NCI-H1092 treated with DMSO at 0.1 percent for 48 hours (cell line): Measurements from ENCODE around the gene EEF1A2.
A peak's percentile ranks its signal among the peaks of the same experiment; 100 is the strongest.

ENCODE experiments used
- DNase-seq: peaks from one replicate; lab custom pipeline; 2025; lab: John Stamatoyannopoulos, UW

The EEF1A2 gene

DNA sequence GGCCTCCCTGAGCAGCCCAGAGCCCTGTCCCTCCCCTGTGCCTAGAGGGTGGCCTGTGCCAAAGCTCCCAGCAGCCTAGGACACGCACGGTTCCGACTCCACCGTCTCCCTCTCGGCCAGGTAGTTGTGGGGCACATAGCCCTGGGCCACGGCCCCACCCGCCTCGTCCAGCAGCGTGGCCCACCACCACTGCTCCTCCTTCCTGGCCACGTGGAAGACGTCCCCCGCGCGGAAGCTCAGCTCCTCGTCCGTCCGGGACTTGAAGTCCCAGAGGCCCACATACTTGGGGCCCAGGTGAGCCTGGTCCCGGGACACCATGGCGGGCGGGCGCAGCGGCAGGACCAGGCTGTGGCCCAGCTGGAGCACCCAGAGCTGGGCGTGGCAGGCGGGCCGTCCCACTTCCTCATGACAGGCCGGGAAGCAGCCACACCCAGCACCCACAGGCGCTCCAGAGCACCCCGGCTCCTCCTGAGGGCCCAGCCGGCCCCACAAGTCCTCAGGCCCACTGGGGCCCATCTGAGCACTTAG lies 38.2 kb upstream of the EEF1A2 start, which contains the start of gene PTK6:
Gene PTK6, minus strand, starts transcription at position 380 of the 528 bp plus-strand sequence. Its CDS starts 62 bp downstream, at position 318.
- DNase-seq, result no peak

DNA sequence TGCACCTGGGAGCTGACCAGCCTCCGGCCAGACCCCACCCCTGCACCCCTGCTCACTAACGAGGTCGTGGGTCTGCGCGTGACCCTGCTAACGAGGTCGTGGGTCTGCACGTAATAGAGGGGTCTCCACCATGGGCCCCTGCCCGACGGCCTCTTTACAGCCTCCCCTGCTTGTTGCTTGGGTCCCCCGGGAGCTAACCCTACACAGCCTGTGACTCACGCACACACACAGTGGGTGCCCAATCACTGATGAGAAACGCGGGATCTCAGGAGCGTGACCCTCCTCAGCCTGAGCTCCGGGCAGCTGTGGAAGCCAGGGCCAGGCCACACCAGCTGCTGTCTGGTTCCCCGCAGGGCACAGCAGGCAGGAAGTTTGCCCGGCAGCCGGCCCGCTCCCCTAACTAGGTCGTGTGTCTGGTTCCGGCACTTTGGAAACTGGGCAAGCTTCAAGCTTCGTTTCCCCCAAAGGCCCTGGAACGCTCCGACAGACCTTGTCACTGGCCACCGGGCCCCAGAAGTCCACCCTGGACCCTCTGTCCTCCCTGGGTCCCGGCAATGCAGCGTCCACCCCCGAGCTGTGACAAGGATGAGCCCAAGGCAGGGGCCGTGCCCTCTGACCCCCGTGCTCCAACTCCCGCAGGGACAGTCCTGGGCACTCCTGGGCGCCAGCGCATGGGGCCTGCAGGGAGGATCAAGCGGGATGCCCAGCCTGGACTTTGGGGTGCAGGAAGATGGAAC lies 37.5 kb upstream of the EEF1A2 start:
- DNase-seq, result no peak

DNA sequence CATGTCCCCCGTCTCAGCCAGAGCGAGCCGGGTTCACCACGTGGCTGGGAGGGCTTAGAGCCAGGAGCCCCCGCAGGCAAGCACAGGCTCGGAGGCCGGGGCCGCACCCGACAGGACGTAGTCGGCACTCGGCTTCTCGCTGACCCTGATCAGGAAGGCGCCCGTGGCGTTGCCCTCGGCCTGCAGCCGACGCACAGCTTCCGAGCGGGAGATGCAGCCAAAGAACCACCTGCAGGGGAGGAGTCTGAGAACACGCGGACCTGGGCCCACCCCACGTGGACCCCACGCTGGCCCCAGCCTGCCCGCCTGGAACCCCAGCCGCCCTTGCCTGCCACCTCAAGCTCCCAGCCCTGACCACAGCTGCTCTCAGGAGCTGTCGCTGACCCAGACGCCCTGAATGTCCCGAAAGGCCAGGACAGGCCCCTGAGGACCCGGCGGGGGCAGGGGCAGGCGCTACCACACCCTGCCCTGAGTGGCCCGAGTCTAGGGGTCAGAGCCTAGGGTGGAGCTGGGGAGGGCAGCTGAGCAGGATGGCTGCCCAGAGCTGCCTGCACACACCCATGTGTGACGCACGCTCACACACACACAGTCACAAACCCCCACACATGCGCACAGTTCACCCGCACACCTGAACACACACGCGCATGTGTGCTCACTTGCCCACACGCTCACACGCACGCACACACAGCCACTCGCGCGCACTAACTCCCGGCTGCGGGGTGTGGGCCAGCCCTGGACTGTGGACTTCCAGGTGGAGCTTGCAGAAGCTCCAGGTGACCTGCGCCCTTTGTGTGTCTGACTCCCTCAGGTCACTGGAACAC lies 36.2 kb upstream of the EEF1A2 start:
- no peak for DNase-seq

DNA sequence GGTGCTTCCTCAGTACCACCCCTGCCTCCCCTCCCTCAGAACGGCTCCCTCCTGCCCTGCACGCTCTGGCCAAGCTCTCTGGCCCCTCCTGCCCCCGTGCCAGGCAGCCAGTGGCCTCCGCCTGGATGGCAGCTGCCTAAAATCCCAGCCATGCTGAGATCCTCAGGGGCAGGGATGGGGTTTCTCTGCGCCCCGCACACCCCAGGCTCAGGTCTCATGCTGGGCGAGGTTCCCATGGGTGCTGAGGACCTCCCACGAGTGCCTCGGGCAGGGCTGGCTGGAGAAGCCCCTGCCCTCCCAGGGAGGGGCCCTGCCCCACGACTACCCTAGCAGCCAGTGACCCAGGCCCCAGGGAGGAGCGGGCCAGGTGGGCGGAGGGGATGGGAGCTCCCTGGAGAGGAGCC lies 35.5 kb upstream of the EEF1A2 start:
- DNase-seq, result no peak

DNA sequence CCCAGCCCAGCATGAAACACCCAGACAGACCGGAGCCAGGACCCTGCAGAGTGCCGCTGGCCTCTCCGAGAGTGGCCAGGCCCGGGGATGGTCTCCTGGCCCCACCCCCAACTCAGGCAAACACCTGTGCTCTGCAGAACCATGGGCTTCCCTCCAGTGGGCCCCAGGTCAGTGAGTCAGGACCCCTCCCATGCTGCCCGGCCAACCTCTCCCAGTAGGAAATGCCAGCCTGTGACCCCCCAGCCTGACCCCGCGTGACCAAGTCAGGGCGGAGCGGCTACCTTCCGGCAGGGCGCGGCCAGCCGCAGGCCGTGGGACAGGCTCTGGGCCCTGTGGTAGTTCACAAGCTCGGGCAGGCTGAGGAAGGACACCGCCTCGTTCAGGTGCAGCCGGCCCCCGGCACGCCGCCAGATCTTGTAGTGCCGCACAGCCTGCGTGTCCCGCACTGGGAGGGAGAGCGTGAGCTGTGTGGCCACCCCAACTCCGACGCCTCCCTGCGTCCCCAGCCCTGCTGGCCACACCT lies 35.0 kb upstream of the EEF1A2 start:
- no peak for DNase-seq

DNA sequence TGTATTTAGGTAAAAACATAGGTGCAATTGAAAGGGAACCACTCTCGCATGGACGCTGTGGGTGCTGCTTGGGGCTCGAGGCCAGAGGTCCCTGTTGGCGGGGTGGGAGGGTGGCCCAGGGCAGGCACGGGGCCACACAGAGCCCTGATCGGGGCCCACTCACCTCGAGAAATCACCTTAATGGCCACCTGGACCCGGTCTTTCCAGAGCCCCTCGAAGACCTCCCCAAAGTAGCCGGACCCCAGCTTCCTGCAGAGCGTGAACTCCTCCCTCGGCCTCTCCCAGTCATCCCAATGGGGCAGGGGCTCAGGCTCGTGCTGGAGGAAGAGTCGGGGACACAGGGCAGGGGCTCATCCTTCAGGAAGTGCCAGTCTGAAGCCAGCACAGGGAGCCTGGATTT lies 34.5 kb upstream of the EEF1A2 start:
- DNase-seq, result no peak

DNA sequence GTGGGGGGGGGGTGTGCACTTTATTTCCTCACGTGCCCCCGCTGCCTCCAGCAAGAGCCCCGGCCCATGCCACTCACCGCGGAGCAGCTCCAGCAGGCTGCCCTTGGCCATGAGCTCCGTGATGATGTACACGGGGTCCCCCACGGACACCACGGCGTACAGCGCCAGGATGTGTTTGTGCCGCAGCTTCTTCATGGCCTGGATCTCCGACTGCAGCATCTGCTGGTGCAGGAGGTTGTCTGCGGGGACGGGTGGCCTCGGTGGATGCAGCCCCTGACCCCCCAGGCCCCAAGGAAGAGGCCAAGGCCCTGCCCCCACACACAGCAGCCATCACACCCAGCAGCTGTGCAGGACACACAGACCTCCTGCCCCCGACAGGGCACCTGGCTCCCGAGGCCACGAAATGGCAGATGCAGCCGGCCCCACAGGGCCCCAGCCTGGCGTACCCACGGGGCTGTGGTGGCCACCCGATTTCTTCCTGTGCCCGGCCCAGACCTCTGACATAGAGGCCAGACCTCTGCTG lies 33.6 kb upstream of the EEF1A2 start:
- no peak for DNase-seq

DNA sequence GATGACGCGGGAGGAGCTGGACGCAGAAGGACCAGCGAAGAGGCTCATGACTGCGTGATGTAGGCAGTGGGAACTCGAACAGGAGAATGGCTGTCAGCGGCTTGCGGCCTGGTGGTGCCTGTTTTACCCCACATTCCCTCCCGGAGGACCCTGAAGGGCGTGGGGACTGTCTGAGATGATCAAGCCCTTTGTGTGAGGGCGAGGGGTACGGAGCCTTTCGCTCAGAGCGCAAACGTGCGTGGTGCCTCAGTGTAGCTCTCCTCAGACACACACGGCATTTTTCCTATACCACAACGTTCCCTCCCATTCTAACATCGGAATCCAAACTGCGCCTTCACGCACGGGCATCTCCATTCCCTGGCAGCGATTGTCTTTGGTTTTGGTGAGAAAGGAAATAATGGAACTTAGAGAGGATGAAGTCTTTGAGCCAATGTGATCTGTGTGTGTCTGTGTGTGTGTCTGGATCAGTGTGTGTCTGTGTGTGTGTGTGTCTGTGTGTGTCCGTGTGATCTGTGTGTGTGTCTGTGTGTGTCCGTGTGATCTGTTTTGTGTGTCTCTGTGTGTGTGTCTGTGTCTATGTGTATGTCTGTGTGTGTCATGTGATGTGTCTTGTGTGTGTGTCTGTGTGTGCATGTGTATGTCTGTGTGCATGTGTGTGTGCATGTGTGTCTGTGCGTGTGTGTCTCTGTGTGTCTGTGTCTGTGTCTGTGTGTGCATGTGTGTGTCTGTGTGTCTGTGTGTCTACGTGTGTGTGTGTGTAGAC lies 33.0 kb upstream of the EEF1A2 start:
- DNase-seq, result no peak

DNA sequence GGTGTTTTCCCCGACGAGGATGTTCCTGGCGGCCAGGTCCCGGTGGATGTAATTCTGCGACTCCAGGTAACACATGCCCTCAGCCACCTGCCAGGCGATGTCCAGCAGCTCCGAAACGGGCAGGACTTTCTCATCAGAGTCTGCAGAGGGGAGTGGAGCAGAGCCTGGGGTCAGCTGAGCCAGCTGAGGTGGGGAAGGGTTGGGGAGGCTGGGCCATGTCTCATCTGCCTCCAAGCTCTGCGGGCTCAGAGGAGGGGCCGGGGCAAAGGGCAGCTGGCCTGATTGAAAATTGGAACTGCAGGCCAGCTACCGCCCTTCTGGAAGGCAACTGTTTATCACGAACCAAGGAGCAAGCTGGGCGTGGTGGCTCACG lies 31.9 kb upstream of the EEF1A2 start:
- no peak for DNase-seq

DNA sequence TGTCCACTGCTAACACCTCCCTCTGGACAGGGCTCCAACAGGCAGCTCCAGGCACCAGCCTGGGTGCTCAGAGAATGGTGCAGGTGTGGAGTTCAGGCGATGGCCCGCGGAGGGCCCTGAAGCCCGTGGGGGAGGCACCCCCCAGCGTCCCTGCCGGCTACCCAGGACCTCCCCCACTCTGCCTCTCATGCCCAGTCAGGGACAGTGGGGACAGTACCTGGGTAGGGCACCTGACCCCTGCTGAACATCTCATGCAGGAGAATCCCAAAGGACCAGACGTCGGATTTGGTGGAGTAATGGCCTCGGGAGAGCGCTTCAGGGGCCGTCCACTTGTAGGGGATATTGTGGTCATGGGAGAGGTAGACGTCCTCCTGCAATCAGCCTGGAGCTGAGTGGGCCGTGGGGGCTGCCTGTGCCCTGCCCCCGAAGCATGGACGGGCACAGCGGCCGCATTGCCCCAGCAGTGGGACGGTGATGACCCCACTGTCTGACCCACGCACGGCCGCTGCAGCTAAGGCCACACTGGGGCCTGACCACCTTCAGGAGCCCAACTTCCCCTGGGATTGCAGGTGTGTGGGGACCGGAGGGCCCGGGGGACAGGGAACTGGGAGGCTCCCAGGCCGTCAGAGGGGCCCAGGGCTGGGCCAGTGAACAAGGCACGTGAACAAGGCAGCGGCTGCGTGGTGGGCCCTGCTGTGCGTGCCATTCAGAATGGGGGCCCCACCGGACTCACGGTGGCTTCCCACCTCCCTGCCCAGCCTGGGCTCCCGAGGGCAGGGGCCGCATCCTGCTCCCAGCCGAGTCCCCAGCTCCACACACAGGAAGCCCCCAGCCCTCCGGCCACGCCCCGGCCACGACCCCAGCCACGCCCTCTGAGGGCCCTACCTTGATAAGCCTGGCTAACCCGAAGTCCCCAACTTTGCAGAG lies 31.2 kb upstream of the EEF1A2 start:
- no peak for DNase-seq

DNA sequence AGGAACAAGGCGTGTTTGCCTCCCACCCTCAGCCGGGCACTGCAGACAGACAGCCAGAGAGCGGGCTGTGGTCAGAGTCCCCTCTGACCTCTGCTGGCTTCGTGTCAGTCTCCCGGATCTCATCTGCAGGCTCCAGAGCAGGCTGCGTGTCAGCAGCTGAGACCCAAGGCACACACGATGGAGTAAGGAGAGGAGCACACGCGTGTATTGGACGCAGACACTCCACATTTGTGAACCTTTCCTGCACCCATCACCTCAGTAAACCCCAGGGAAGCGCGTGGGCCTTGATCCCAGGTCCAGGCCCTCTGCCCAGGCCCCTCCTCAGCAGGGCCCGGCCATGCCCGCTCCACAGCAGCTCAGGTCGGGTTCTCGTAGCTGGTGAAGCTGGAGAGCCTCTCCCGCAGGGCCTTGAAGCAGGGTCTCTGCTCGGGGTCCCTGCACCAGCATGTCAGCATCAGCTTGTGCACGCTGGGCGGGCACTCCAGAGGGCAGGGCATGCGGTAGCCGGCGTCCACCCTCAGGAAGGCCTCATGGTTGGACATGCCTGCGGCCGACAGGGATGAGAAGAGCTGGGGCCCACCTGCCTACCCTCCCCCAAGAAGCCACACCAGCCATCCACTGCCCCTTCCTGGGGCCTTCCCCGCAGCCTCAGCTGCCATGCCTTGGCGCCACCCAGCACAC lies 30.4 kb upstream of the EEF1A2 start:
- no peak for DNase-seq

DNA sequence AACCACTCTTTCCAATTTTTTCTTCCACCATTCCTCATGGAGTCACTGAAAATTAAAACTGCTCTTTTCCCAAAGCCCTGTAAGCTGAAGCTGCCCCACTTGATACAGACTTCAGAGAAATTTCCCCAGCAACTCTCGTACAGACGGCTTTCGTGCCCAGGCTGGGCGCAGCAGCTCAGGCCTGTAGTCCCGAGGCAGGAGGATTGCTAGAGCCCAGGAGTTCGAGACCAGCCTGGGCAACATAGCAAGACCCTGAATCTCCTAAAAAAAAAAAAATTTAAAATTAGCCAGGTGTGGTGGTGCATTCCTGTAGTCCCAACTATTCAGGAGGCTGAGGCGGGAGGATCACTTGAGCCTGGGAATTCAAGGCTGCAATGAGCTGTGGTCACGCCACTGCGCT lies 28.3 kb upstream of the EEF1A2 start:
- no peak for DNase-seq

DNA sequence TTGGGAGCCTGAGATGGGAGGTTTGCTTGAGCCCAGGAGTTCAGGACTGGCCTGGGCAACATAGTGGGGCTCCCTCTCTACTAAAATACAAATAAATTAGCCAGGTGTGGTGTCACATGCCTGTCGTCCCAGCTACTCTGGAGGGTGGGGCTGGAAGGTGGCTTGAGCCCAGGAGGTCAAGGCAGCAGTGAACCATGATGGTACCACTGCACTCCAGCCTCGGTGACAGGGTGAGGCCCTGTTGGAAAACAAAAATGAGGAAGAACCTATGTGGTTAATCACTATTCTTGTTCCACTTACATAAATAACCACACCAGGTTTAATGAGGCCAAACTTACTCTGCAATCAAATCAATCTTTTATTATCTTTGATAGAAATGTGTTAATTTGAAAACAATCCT lies 27.1 kb upstream of the EEF1A2 start:
- DNase-seq, result no peak

DNA sequence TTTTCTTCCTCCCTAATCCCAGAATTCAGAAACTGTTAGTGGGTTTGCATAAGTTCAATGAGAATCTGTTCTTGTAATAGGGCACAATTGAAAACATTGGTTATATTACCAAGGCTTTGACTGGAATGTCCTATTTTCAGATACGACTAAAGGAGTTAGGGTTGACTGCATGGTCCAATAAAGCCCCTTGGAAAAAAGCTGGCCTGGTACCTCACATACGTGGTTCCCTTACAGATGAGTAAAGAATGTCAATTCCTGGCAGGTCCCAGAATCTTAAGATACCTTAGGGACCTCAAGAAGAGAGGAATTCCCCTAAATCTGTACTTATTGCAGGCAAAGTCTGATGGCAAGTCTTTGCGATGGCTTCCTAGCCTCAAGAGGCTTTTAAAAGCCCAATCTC lies 26.3 kb upstream of the EEF1A2 start:
- DNase-seq, result no peak

DNA sequence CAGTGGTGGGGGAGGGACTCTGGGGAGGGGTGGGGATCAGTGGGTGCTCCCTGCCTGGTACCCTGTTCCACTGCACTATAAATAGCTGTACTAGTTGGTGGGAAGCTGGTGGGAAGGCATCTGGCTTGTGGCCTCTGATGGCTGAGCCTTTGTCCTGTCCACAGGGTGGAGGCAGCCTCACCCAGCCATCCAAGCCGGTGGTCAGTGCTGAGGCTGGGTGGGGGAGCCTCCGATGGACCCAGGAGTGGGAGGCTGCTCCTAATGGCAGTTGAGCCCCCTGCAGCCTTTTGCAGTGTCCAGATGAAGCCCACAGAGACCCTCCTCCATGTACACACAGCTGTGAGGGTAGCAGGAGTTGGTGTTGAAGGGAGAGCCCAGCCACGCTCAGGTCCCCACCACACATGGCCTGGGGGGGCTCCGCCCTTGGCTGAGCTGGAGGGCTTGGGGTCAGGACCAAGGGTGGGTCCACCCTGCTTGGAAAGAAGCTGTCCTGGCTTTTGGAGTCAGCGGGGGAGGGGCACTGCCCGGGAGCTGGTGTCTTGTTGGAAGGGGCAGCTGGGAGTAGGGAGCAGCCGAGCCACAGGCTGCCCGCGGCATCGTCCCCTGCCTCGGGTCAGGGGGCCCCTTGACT lies 24.2 kb upstream of the EEF1A2 start:
- no peak for DNase-seq

DNA sequence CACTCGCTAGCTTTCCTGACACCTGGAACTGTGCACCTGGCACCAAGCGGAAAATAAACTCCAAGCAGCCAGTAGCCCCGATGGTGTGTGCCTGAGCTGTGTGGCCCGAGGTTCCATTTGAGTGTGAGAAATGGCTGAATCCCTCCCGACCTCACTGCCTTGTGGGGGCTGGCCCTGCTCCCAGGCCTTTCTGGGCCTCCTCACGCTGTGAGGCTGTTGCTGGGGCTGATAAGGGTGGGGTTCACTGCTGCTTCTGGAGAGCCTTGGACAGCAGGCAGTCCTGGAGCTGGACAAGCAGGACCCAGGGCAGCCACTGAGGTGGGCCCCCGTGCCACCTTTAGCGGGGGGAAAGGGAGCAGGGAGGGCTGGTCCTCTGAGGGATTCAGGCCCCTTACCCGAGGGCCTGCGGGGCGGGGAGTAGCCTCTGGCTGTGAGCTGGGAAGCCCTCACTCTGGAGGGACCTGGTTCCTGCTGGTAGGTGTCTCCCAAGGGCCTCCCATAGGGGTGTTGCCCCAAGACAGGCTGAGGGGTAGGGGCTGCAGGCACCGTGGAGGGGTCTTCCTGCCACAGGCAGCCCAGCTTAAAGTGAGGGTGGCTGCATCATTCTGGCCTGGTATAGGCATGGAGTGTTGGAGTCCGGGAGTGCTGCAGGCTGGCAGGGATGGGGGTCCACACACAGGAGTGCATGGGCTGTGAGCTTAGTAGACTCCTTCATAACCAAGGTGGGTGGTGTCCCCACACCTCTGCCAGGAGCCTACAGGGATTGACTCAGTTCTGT lies 23.4 kb upstream of the EEF1A2 start:
- DNase-seq, result no peak

DNA sequence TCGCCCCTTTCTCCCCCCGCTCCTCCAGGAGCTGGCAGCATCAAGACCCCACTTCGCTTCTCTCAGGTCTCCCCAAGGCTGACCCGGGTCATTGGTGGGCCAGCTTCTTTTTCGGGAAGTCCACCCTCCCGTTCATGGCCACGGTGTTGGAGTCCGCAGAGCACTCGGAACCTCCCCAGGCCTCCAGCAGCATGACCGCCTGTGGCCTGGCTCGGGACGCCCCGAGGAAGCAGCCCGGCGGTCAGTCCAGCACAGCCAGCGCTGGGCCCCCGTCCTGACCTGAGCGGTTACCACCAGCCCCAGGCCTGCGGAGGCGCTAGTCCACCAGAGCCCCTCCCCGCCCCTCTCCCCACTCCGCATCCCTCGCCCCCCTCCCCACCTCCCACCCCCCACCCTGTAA lies 22.7 kb upstream of the EEF1A2 start:
- no peak for DNase-seq

DNA sequence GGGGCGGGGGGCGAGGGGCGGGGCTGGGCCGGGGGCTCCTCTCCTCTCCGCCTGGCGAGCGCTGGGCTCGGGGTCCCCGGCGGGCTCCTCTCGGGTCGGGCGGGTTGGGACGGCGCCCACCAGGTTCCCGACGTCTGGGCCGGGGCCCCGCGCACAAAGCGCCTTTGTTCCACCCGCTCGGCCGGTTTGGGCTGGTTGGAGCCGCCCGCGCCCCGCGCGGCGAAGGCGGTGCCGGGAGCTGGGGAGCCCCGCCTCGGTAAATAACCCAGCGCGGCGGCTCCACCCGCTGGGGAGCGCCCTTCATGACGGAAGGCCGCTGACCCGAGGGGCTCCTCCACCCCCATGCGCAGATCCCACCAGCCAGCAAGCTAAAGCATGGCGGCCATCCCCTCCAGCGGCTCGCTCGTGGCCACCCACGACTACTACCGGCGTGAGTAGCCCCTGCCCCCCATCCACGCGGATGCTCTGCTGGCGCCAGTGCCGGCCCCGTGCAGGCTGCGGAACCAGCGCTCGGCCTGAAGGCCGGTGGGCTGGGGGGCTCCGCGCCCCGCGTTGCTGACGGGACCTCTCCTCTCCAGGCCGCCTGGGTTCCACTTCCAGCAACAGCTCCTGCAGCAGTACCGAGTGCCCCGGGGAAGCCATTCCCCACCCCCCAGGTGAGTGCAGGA lies 22.2 kb upstream of the EEF1A2 start:
- DNase-seq, result peak; percentile 38
